MM.1S (cell line): ENCODE results near the gene SNRK.

ENCODE experiments used
- EZH2 ChIP-seq: fragments of 300-600 bp; sonication (generic); optimal IDR thresholded peaks from 2 replicates; pipeline ENCODE3; 2017; ENCODE audit warnings: low read depth, mild to moderate bottlenecking, antibody characterized with exemption, low read length, mixed read lengths
- EZH2phosphoT487 ChIP-seq: fragments of 300-600 bp; sonication (generic); IDR thresholded peaks from 2 replicates; pipeline ENCODE4 v1.6.1; 2018; ENCODE audit warnings: antibody characterized with exemption, low read length
- TF ChIP-seq, protein P1 (sequence below): fragments of 300-600 bp; sonication (generic); IDR thresholded peaks from 2 replicates; pipeline ENCODE4 v1.5.1; 2016; ENCODE audit warnings: antibody characterized with exemption, low read length, mixed read lengths

DNA sequence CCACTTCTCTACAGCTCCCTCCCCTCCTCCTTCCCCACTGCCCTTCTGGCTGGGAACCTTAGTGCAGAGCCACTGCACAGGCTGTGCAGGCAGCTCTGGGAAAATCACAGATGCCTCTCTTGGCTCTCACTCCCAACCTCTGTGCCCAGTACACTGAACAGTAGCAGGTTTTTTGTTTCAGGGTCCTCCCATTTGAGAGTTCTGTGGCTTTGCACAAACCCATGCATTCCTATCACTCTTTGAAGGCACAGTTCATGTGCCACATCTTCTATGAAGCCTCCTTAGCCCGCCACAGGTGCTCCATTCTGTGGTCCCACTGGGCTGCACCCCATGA lies 103.9 kb downstream of the SNRK start:
- TF ChIP-seq, protein P1, sequence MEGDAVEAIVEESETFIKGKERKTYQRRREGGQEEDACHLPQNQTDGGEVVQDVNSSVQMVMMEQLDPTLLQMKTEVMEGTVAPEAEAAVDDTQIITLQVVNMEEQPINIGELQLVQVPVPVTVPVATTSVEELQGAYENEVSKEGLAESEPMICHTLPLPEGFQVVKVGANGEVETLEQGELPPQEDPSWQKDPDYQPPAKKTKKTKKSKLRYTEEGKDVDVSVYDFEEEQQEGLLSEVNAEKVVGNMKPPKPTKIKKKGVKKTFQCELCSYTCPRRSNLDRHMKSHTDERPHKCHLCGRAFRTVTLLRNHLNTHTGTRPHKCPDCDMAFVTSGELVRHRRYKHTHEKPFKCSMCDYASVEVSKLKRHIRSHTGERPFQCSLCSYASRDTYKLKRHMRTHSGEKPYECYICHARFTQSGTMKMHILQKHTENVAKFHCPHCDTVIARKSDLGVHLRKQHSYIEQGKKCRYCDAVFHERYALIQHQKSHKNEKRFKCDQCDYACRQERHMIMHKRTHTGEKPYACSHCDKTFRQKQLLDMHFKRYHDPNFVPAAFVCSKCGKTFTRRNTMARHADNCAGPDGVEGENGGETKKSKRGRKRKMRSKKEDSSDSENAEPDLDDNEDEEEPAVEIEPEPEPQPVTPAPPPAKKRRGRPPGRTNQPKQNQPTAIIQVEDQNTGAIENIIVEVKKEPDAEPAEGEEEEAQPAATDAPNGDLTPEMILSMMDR = no peak
- no peak for TF ChIP-seq EZH2
- TF ChIP-seq EZH2phosphoT487 = no peak
